Mesodermal cell (in vitro differentiated cells): ENCODE results near the gene IRF6.

Source experiments
- H3K27ac ChIP-seq: 2 replicates; pipeline ENCODE4 v1.7.0; 2013; ENCODE audit warnings: mild to moderate bottlenecking, low read depth, low read length, moderate library complexity; ENCODE audit not compliant: severe bottlenecking
- H3K36me3 ChIP-seq: 2 replicates; pipeline ENCODE4 v1.7.1; 2013; ENCODE audit warnings: mild to moderate bottlenecking, low read length, moderate library complexity; ENCODE audit not compliant: control insufficient read depth, insufficient read depth
- H3K4me1 ChIP-seq: one replicate; pipeline ENCODE4 v1.7.1; 2013; ENCODE audit warnings: mild to moderate bottlenecking, low read length; ENCODE audit not compliant: insufficient read depth, control insufficient read depth, poor library complexity, severe bottlenecking
- H3K4me3 ChIP-seq: 2 replicates; pipeline ENCODE4 v1.7.0; 2013; ENCODE audit warnings: low read length, control low read depth, mild to moderate bottlenecking; ENCODE audit not compliant: insufficient read depth, poor library complexity, severe bottlenecking; ENCODE audit errors: extremely low read depth
- H3K9me3 ChIP-seq: 2 replicates; pipeline ENCODE4 v1.7.1; 2013; ENCODE audit warnings: mild to moderate bottlenecking, low read length, moderate library complexity; ENCODE audit not compliant: control insufficient read depth
- WGBS, 2 experiments: methylation state at CpG; one replicate each; pipeline ENCODE4 v1.1.5; 2013; ENCODE audit warnings: missing lambda C conversion rate in 2 of 2; ENCODE audit not compliant: insufficient coverage in 2 of 2; 5-methylcytosine and 5-hydroxymethylcytosine counted together

The IRF6 gene

DNA sequence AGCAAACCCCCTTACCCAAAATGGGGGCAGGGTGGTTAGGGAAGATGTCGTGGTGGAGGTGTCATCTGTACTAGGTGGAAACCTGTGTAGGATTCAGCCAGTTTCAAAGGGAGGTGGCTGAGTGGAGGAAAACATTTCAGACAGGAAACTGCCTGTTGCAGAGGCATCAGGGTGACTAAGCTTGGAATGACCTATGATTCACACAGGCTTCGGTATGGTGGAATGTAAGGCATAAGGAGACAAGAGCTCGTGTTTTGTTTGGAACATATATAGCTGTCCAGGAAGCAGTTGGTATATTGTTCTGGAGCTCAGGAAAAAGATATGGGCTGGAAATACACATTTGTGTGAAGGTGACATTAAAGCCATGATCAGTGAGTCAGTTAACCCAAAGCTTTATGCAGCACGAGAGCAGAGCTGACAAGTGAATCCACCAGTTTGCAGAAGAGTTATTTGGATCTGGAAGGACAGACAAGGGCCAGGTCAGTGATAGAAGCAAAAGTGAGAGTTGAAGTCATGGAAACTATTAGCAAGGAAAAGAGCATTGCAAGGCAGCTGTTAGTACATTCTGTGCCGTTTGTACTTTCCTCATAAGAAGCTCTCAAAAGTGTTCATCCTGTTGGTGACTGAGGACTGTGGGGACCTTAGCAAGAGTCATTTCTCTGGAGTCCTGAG, 34.1 kb upstream of the IRF6 start:
- Histone ChIP-seq H3K9me3 (no peaks in the 10 kb centered on the region), H3K4me1 (peaks cover 23% of the 10 kb centered on the region), H3K4me3 (no peak overlapping the region), H3K36me3 (peaks cover 84% of the 10 kb centered on the region), H3K27ac (peak overlapping the region; percentile 97)
- 72 to 76% methylated on average over 5 of the region's 5 CpGs for WGBS, 2 experiments

DNA sequence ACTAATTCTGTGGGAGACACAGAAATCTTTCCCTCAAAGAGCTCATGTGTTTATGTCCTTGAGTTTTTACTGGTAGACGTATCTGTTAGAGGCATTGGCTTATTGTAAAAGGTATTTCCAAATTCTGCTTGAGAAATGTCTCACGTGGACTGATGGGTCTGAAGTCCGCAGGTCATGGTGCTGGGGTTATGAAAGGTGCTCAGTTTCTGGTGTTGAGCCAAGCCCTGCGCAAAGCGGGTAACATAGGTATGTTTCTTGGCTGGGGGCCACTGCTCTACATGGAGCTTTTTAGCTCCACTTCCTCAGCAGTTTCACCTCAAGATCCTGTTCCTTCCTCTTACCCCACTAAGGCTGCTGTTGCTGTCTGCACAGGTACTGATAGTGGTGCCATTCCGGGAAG, 32.6 kb upstream of the IRF6 start:
- Histone ChIP-seq H3K4me1 (peaks cover 23% of the 10 kb centered on the region), H3K4me3 (no peak overlapping the region), H3K9me3 (no peaks in the 10 kb centered on the region), H3K36me3 (peaks cover 84% of the 10 kb centered on the region), H3K27ac (no peak overlapping the region)
- 90 to 98% methylated on average over 2 to 4 of the region's 6 CpGs for WGBS, 2 experiments

DNA sequence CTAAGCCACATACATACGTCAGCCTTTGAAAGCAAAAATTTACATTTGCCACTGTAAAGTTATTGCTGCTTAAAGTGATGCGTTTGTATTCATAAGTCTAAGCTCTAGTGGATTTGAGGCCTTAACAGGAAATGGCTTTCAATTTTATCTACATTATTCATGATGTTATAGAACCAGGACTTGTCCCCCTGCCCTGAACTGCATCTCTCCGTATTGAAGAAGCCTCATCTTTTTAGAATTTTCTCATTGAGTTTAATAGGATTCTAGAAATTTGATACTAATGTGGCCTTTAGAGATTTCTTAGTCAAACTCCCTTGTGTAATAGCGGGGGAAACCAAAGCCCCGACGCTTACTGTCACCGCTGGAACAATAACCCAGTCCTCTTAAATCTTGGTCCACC, 31.7 kb upstream of the IRF6 start:
- peaks cover 83% of the 10 kb centered on the region for H3K36me3 ChIP-seq
- peaks cover 23% of the 10 kb centered on the region for H3K4me1 ChIP-seq
- no peaks in the 10 kb centered on the region for H3K9me3 ChIP-seq
- no peak overlapping the region for H3K4me3 ChIP-seq
- H3K27ac ChIP-seq = no peak overlapping the region
- WGBS, 2 experiments = 100% methylated on average over 1 of the region's 7 CpGs; no CpG with 5 or more reads in 1 of the 2 experiments

DNA sequence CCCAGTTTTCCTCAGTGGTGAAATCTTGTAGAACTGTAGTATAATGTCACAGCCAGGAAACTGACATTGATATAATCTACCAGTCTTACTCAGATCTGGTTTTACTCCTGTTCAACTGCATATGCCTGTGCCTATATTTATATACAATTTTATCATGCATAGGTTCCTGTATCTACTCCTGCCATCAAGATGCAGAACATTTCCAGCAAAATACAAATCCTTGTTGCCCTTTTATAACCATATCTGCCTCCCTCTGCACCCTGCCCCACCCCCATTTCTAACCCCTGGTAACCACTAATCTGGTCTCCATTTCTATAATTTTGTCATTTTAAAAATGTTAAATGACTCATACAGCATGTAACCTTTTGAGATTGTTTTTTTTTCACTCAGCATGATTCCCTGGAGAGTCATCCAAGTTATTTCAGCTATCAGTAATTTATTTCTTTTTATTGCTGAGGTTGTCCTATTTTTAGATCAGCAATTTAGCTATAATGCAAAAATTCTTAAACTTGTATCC, 29.9 kb upstream of the IRF6 start:
- Histone ChIP-seq H3K27ac (no peak overlapping the region), H3K4me3 (no peak overlapping the region), H3K4me1 (peaks cover 20% of the 10 kb centered on the region), H3K36me3 (peaks cover 80% of the 10 kb centered on the region), H3K9me3 (no peaks in the 10 kb centered on the region)

DNA sequence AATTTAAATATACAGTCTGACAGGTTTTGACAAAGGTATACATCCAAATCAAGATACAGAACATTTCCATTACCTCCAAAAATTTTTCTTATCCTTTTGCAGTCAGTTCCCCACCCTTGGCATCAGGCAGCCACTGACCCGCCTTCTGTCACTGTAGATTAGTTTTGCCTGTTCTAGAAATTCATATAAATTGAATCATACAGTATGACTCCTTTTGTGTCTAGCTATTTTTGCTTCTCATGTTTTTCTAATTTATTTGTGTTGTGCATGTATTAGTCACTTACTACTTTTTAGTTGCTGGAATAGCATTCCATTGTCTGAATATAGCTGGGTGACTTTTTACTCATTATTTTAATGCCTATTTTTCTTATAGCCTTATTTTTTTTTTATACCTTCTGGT, 25.7 kb upstream of the IRF6 start:
- H3K4me1 ChIP-seq = no peaks in the 10 kb centered on the region
- H3K9me3 ChIP-seq = no peaks in the 10 kb centered on the region
- no peak overlapping the region for H3K4me3 ChIP-seq
- WGBS, 2 experiments = no CpG with 5 or more reads among the region's 1 CpG
- peaks cover 58% of the 10 kb centered on the region for H3K36me3 ChIP-seq
- no peak overlapping the region for H3K27ac ChIP-seq

DNA sequence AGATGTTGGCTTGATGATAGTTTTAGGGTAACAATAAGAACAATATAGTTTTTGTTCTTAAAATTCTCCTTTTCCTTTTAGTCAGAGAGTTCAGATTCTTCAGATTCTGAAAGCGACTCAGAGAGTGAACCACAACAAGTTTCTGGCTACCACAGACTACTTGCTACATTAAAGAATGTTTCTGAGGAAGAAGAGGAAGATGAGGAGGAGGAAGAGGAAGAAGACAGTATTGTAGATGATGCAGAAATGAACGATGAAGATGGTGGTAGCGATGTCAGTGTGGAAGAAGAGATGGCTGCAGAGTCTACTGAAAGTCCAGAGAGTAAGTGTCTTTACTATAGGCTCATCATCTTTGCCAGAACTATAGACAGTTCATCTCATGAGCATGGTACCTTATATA, 24.8 kb upstream of the IRF6 start:
- H3K4me1 ChIP-seq = no peaks in the 10 kb centered on the region

DNA sequence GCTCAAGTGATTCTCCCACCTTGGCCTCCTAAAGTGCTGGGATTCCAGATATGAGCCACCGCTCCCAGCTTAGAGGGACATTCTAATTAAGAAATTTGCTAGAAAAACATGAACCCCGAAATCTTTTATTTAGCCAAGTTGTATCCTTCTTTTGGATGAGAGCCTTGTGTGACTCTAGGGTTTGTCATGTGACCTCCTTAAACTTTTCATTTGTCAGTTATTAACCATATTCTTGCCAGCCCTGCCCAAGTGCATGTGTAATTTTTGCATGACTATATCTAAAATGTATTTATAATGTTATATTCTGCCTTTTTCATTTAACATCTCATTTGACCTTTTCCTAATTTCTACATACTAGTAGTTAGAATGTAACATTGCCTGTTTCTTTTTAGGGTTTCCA, 23.8 kb upstream of the IRF6 start:
- Histone ChIP-seq H3K4me1 (no peaks in the 10 kb centered on the region), H3K9me3 (no peaks in the 10 kb centered on the region), H3K27ac (no peak overlapping the region), H3K4me3 (no peak overlapping the region), H3K36me3 (peaks cover 42% of the 10 kb centered on the region)
- 100% methylated on average over 1 to 2 of the region's 2 CpGs for WGBS, 2 experiments

More for the DNA sequence above, 24.8 kb upstream of the IRF6 start:
- WGBS, 2 experiments = 100% methylated on average over 2 to 3 of the region's 3 CpGs
- Histone ChIP-seq H3K36me3 (peaks cover 52% of the 10 kb centered on the region), H3K27ac (no peak overlapping the region), H3K9me3 (no peaks in the 10 kb centered on the region), H3K4me3 (no peak overlapping the region)

DNA sequence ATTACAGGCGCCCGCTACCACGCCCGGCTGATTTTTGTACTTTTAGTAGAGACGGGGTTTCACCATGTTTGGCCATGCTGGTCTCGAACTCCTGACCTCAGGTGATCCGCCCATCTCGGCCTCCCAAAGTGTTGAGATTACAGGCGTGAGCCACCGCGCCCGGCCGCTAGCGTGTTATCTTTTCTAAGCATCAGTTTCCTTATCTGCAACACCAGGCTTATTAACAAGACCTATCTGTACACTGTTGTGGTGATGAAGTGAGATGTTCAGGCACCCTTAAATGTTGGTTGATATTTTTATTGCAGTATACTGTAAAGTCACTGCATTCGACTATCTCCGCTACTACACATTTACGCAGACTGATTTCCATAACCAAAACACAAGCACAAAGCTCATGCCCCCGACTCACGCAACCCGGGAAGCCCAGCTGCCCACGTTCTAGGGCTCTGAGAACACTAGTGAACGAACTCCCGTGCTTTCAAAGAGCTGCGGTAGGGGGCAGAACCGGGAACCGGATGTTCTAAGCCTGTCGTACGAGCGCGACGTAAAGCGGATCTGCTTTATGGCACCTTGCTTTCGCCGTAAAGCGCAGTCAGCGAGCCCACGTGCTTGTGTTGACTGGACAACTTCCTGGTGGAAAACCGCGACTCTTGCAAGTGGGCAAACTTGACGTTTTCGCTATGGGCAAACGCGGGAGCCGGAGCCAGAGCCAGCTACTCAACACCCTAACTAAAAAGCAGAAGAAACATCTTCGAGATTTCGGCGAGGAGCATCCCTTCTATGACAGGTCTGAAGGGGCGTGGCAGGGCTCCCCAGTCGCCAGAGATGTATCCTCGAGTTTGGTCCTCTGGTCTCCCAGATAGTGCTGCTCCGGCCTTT, 21.7 kb upstream of the IRF6 start, which contains the start of gene UTP25:
TSS of gene UTP25 (plus strand) at position 589 of the 879 bp plus-strand sequence. CDS start at position 681, 92 bp downstream.
- H3K9me3 ChIP-seq = no peaks in the 10 kb centered on the region
- no peaks in the 10 kb centered on the region for H3K4me1 ChIP-seq
- H3K27ac ChIP-seq = peak within 1 kb of the TSS; percentile 32
- peak within 1 kb of the TSS; percentile 74 for H3K4me3 ChIP-seq
- H3K36me3 ChIP-seq = peaks cover 22% of the 10 kb centered on the region
- 1 to 24% methylated on average over 25 to 43 of the region's 51 CpGs for WGBS, 2 experiments

DNA sequence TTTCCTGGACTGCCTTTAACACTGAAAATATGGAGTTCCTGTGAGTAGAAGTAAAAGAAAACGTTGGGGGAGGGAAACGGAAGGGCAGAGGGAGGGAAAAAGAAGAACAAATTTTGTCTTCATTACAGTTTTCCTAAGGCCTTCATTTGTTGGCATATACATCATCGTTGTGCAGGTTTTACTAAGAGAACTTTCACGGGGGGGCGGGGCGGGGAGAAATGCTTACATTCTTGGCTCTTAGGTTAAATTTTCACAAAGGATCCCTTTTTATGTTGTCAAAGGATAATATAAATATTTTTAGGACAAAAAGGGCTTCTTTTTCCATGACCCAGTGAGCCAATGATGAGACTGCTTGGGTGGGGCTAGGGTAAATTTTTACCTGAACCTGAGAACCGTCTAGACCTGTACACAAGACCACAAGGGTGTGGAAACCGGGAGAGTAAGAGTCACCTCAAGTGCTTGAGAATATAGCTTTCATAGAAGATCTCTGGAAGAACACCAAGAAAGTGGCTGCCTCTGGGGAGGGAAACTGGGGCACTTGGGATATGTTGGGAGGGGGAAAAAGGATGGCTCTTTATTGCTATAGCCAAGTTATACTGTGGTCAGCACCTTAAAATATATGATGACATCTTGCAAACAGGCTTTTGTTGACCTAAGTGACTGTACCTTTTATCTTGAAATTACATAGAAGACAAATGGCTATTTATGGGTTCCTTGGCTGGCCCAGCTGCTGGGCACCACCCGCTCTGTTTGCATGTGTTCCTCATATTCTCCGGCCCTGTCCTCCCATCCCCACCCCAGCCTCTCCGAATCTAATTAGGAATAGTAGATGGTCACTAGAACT, 19.9 kb upstream of the IRF6 start:
- WGBS, 2 experiments = 88 to 100% methylated on average over 3 to 4 of the region's 11 CpGs
- H3K27ac ChIP-seq = no peak overlapping the region
- H3K4me1 ChIP-seq = no peaks in the 10 kb centered on the region

More for the DNA sequence above, 19.9 kb upstream of the IRF6 start:
- no peaks in the 10 kb centered on the region for H3K9me3 ChIP-seq
- H3K4me3 ChIP-seq = no peak overlapping the region
- peaks cover 7% of the 10 kb centered on the region for H3K36me3 ChIP-seq
